Hepatocyte (in vitro differentiated cells): Measurements from ENCODE around the gene CHST1. TPM values are rescaled to one million over a fixed set of nuclear protein-coding genes. Genes with fewer than 3 reads are reported as not detected.

Experiments used
- DNase-seq: peaks from one replicate; pipeline ENCODE4 v3.0.0-alpha.2; 2016; ENCODE audit warnings: low spot score
- H2AFZ ChIP-seq: fragments of 200-600 bp; sonication (generic); 2 replicates; pipeline ENCODE4 v1.6.0; 2016; ENCODE audit warnings: antibody characterized with exemption, mild to moderate bottlenecking
- H3K27ac ChIP-seq: fragments of 200-600 bp; sonication (generic); 2 replicates; pipeline ENCODE4 v1.5.1; 2016; ENCODE audit warnings: mild to moderate bottlenecking
- H3K27me3 ChIP-seq: fragments of 200-600 bp; sonication (generic); 2 replicates; pipeline ENCODE4 v1.6.1; 2016
- H3K36me3 ChIP-seq: fragments of 200-600 bp; sonication (generic); replicated peaks from 2 replicates; pipeline ENCODE4 v1.5.1; 2016; ENCODE audit warnings: low read depth; ENCODE audit not compliant: insufficient read depth
- H3K4me1 ChIP-seq: fragments of 200-600 bp; sonication (generic); 2 replicates; pipeline ENCODE4 v1.5.1; 2016; ENCODE audit warnings: mild to moderate bottlenecking, moderate library complexity; ENCODE audit not compliant: insufficient read depth
- H3K4me2 ChIP-seq: fragments of 200-600 bp; sonication (generic); 2 replicates; pipeline ENCODE4 v1.6.0; 2016
- H3K4me3 ChIP-seq: fragments of 200-600 bp; sonication (generic); 2 replicates; pipeline ENCODE4 v1.5.1; 2016; ENCODE audit warnings: mild to moderate bottlenecking
- H3K79me2 ChIP-seq: fragments of 200-600 bp; sonication (generic); 2 replicates; pipeline ENCODE4 v1.6.0; 2017; ENCODE audit warnings: mild to moderate bottlenecking
- H3K9me2 ChIP-seq: fragments of 200-600 bp; sonication (generic); replicated peaks from 2 replicates; pipeline ENCODE4 v1.6.0; 2017; ENCODE audit warnings: mild to moderate bottlenecking; ENCODE audit not compliant: insufficient read depth
- H3K9me3 ChIP-seq: fragments of 200-600 bp; sonication (generic); 2 replicates; pipeline ENCODE4 v1.5.1; 2016; ENCODE audit warnings: low read depth, mild to moderate bottlenecking
- H4K20me1 ChIP-seq: fragments of 200-600 bp; sonication (generic); 2 replicates; pipeline ENCODE4 v1.6.0; 2016; ENCODE audit warnings: mild to moderate bottlenecking; ENCODE audit not compliant: insufficient read depth, poor library complexity, severe bottlenecking
- CTCF ChIP-seq: fragments of 200-600 bp; sonication (generic); IDR thresholded peaks from 2 replicates; pipeline ENCODE4 v1.5.1; 2016; ENCODE audit warnings: antibody characterized with exemption, mild to moderate bottlenecking; ENCODE audit not compliant: poor library complexity
- EZH2 ChIP-seq: fragments of 200-600 bp; sonication (generic); IDR thresholded peaks from 2 replicates; pipeline ENCODE4 v1.6.1; 2016; ENCODE audit warnings: antibody characterized with exemption, mild to moderate bottlenecking, borderline replicate concordance
- EZH2phosphoT487 ChIP-seq: fragments of 200-600 bp; sonication (generic); IDR thresholded peaks from one replicate; pipeline ENCODE4 v1.6.1; 2018; ENCODE audit warnings: antibody characterized with exemption, mild to moderate bottlenecking, low read depth, moderate library complexity; ENCODE audit not compliant: unreplicated experiment, severe bottlenecking
- WGBS: methylation state at CpG from one replicate; pipeline ENCODE4 v1.1.6; 2016; ENCODE audit warnings: low lambda C conversion rate; ENCODE audit errors: missing lambda C conversion rate; 5-methylcytosine and 5-hydroxymethylcytosine counted together
- polyA plus RNA-seq: library from polyadenylated mRNA; unstranded; fragments of >200 nt; fragmentation: Nextera tagmentation; extraction: Ambion mirVana; gene quantifications from 2 replicates; pipeline ENCODE4 v1.2.1, GENCODE V29; 2016
- total RNA-seq: library from RNA; depleted of rRNA; stranded (reverse); fragments of >200 nt; gene quantifications from 2 replicates; pipeline ENCODE4 v1.2.3, GENCODE V29; 2014

CHST1 gene
- total and polyA plus RNA-seq, 2 experiments from 2014 or later, result 1.3 to 1.9 TPM

GRCh38 chr11:45655012-45655283 lies 10.5 kb downstream of the CHST1 start:
- H3K4me2 ChIP-seq, result no peak overlapping the region
- H3K4me1 ChIP-seq, result peaks cover 7% of the 10 kb centered on the region
- TF ChIP-seq EZH2phosphoT487 (no peak), EZH2 (no peak), CTCF (no peak)
- no peak overlapping the region for H2AFZ ChIP-seq
- H4K20me1 ChIP-seq, result no peaks in the 10 kb centered on the region
- H3K79me2 ChIP-seq, result no peaks in the 10 kb centered on the region
- H3K9me3 ChIP-seq, result no peaks in the 10 kb centered on the region
- no peaks in the 10 kb centered on the region for H3K9me2 ChIP-seq
- DNase-seq, result no peak
- H3K27ac ChIP-seq, result no peak overlapping the region
- WGBS, result 74% methylated on average over 2 of the region's 2 CpGs
- no peaks in the 10 kb centered on the region for H3K36me3 ChIP-seq
- peaks cover 4% of the 10 kb centered on the region for H3K27me3 ChIP-seq
- no peak overlapping the region for H3K4me3 ChIP-seq

DNA sequence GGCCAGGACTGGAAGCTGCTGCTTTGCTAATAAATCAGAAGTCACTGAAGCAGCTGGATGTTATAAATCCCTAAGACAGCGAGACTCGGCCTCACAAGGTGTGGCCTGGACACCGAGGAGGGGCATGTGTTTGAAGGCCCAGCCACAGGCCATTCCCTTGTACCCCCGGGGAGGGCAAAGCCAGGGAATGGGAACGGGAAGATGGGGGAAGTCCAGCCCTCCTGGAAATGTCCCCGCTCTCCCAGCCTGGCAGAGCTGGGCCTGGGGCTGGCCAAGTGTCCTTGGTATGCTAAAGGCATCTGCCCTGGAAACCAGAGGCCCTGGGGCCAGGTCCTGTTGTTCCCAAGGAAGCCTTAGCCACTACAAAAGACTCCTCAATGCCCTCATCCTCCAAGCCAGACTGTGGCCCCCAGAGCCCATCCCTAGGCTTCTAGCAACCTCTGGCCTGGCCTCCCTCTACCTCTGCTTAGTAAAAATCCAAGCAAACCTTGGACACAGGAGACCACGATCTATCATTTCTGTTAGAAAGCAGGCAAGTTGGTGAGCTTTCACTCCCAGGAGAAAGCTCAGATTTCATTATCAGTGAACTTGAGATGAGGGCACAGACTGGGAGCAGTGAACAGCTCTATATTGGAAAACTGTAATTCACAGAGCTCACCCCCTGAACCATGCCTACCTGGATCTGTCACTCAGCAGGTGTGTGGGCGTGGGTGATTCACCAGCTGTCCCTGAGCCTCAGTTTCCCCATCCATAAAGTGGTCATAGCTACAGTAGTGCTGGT lies 11.0 kb downstream of the CHST1 start:
- H3K4me3 ChIP-seq, result no peak overlapping the region

DNA sequence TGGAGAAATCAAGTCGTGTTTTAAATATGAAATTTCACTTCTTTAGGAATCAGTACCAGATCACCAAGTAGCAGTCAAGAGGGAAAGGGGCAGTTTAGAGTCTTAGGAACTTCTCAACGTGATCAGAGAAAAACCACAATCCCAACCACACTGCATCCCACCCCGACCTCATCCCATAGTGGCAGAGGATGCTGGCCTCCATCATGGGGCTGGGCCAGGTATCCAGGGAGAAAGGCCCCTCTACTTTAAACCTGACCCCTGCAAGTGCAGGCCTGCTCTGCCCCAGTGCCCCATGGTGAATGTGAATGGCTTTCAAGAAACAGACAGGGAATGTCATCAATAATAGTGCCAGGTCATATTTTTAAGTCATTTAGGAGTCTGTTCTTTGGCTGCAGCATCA lies 12.1 kb downstream of the CHST1 start:
- H3K9me3 ChIP-seq, result no peaks in the 10 kb centered on the region
- WGBS, result 75% methylated on average over 3 of the region's 3 CpGs
- H4K20me1 ChIP-seq, result no peaks in the 10 kb centered on the region
- no peak overlapping the region for H3K27ac ChIP-seq
- H3K27me3 ChIP-seq, result no peaks in the 10 kb centered on the region
- no peak overlapping the region for H3K4me2 ChIP-seq
- H3K4me3 ChIP-seq, result no peak overlapping the region
- H2AFZ ChIP-seq, result no peak overlapping the region
- H3K79me2 ChIP-seq, result no peaks in the 10 kb centered on the region
- H3K9me2 ChIP-seq, result no peaks in the 10 kb centered on the region
- TF ChIP-seq CTCF (no peak), EZH2phosphoT487 (no peak), EZH2 (no peak)
- peaks cover 5% of the 10 kb centered on the region for H3K4me1 ChIP-seq
- DNase-seq, result no peak
- H3K36me3 ChIP-seq, result no peaks in the 10 kb centered on the region

More for the DNA sequence above, 11.0 kb downstream of the CHST1 start:
- H3K36me3 ChIP-seq, result no peaks in the 10 kb centered on the region
- no peaks in the 10 kb centered on the region for H3K9me2 ChIP-seq
- no peak overlapping the region for H3K27ac ChIP-seq
- peaks cover 5% of the 10 kb centered on the region for H3K4me1 ChIP-seq
- no peaks in the 10 kb centered on the region for H3K9me3 ChIP-seq
- no peaks in the 10 kb centered on the region for H3K79me2 ChIP-seq
- WGBS, result 57% methylated on average over 8 of the region's 8 CpGs
- no peak overlapping the region for H2AFZ ChIP-seq
- no peak for TF ChIP-seq EZH2phosphoT487
- H3K4me2 ChIP-seq, result no peak overlapping the region
- no peaks in the 10 kb centered on the region for H4K20me1 ChIP-seq
- H3K27me3 ChIP-seq, result no peaks in the 10 kb centered on the region
- DNase-seq, result no peak

- H3K9me2 ChIP-seq, result no peaks in the 10 kb centered on the region
- no peak overlapping the region for H3K4me2 ChIP-seq
- 86% methylated on average over 6 of the region's 6 CpGs for WGBS
- no peaks in the 10 kb centered on the region for H3K9me3 ChIP-seq
- H3K4me3 ChIP-seq, result no peak overlapping the region
- H4K20me1 ChIP-seq, result no peaks in the 10 kb centered on the region
- no peaks in the 10 kb centered on the region for H3K27me3 ChIP-seq
- peaks cover 5% of the 10 kb centered on the region for H3K4me1 ChIP-seq
- no peaks in the 10 kb centered on the region for H3K79me2 ChIP-seq
- TF ChIP-seq EZH2 (no peak), CTCF (no peak), EZH2phosphoT487 (no peak)
- DNase-seq, result no peak
- no peak overlapping the region for H3K27ac ChIP-seq
- no peaks in the 10 kb centered on the region for H3K36me3 ChIP-seq
- no peak overlapping the region for H2AFZ ChIP-seq
Observed at GRCh38 chr11:45652781-45653180, 12.6 kb downstream of the CHST1 start.
